CD14-positive monocyte (primary cell): ENCODE measurements around the gene MED12L. TPM values are rescaled to one million over a fixed set of nuclear protein-coding genes. Genes with fewer than 3 reads are reported as not detected.
A peak's percentile ranks its signal among the peaks of the same experiment; 100 is the strongest.

Experiments used
- DNase-seq, 3 donors: peaks; one replicate each; pipeline ENCODE4 v3.0.0-alpha.2; 2011 to 2022
- H2AFZ ChIP-seq: 2 replicates; pipeline ENCODE4 v1.6.0; 2012; ENCODE audit warnings: mild to moderate bottlenecking, low read depth, low read length, inconsistent platforms; ENCODE audit not compliant: insufficient read depth, poor library complexity, severe bottlenecking
- H3K27ac ChIP-seq, 2 donors: 1 replicate in 1 of 2; 2 replicates in 1 of 2; pipeline ENCODE4 v1.5.1; 2012 to 2013; ENCODE audit warnings: low read length in 2 of 2, control low read depth in 1 of 2, inconsistent platforms in 1 of 2, low read depth in 1 of 2, mild to moderate bottlenecking in 1 of 2
- H3K27me3 ChIP-seq, 2 donors: one replicate each; pipeline versions ENCODE4 v1.6.0 to v1.6.1; 2011 to 2013; ENCODE audit warnings: low read length in 2 of 2; ENCODE audit not compliant: control insufficient read depth in 2 of 2, insufficient read depth in 2 of 2
- H3K36me3 ChIP-seq, 2 donors: replicated peaks in 1 of 2; 1 replicate in 1 of 2; 2 replicates in 1 of 2; pipeline versions ENCODE4 v1.5.1 to v1.6.1; 2012 to 2013; ENCODE audit warnings: low read length in 2 of 2, control low read depth in 1 of 2, inconsistent platforms in 1 of 2, mild to moderate bottlenecking in 1 of 2; ENCODE audit not compliant: insufficient read depth in 2 of 2, control insufficient read depth in 1 of 2
- H3K4me1 ChIP-seq, 2 donors: 1 replicate in 1 of 2; 2 replicates in 1 of 2; pipeline versions ENCODE4 v1.5.1 to v1.6.1; 2012 to 2013; ENCODE audit warnings: low read length in 2 of 2, control low read depth in 1 of 2, inconsistent platforms in 1 of 2, mild to moderate bottlenecking in 1 of 2, moderate library complexity in 1 of 2; ENCODE audit not compliant: insufficient read depth in 2 of 2, control insufficient read depth in 1 of 2
- H3K4me2 ChIP-seq: replicated peaks from 2 replicates; pipeline ENCODE3; 2012; ENCODE audit warnings: low read length, moderate library complexity, mild to moderate bottlenecking; ENCODE audit not compliant: poor library complexity, severe bottlenecking; ENCODE audit errors: extremely low read depth
- H3K4me3 ChIP-seq, 3 experiments: fragments of 200-600 bp in 1 of 3; sonication (generic) in 1 of 3; replicated peaks in 1 of 3; 1 replicate in 2 of 3; 2 replicates in 1 of 3; pipeline ENCODE4 v1.5.1; 2011 to 2013; ENCODE audit warnings: low read length in 3 of 3, mild to moderate bottlenecking in 3 of 3, control low read depth in 2 of 3, low read depth in 2 of 3, inconsistent platforms in 1 of 3, moderate library complexity in 1 of 3
- H3K79me2 ChIP-seq: 2 replicates; pipeline ENCODE4 v1.6.0; 2012; ENCODE audit warnings: mild to moderate bottlenecking, control low read depth, inconsistent platforms, low read length, moderate library complexity; ENCODE audit not compliant: insufficient read depth
- H3K9ac ChIP-seq: 2 replicates; pipeline ENCODE4 v1.6.0; 2017; ENCODE audit warnings: low read length, mild to moderate bottlenecking; ENCODE audit not compliant: insufficient read depth, poor library complexity, severe bottlenecking
- H3K9me3 ChIP-seq, 2 donors: replicated peaks in 1 of 2; 1 replicate in 1 of 2; 2 replicates in 1 of 2; pipeline versions ENCODE4 v1.5.1 to v1.6.1; 2012 to 2013; ENCODE audit warnings: low read length in 2 of 2, control low read depth in 1 of 2; ENCODE audit not compliant: control insufficient read depth in 1 of 2, insufficient read depth in 1 of 2
- H4K20me1 ChIP-seq: 2 replicates; pipeline ENCODE4 v1.6.0; 2012; ENCODE audit warnings: mild to moderate bottlenecking, low read length, control low read depth, moderate library complexity; ENCODE audit not compliant: insufficient read depth
- H3K27ac Mint-ChIP-seq, 7 donors: one replicate each; pipeline ENCODE4 v1.8.0; 2020; ENCODE audit warnings: mild to moderate bottlenecking in 7 of 7, mixed read lengths in 7 of 7, moderate library complexity in 6 of 7, inconsistent platforms in 2 of 7
- H3K27me3 Mint-ChIP-seq, 3 donors: one replicate each; pipeline ENCODE4 v1.8.0; 2021 to 2022; ENCODE audit warnings: low read depth in 3 of 3, mild to moderate bottlenecking in 3 of 3, mixed read lengths in 3 of 3, moderate library complexity in 3 of 3, inconsistent platforms in 1 of 3
- H3K36me3 Mint-ChIP-seq, 2 donors: one replicate each; pipeline ENCODE4 v1.8.0; 2020; ENCODE audit warnings: mixed read lengths in 2 of 2, inconsistent platforms in 1 of 2, mild to moderate bottlenecking in 1 of 2
- H3K4me1 Mint-ChIP-seq: one replicate; pipeline ENCODE4 v1.8.0; 2020; ENCODE audit warnings: mild to moderate bottlenecking, mixed read lengths
- H3K4me3 Mint-ChIP-seq, 2 donors: one replicate each; pipeline ENCODE4 v1.8.0; 2020; ENCODE audit warnings: mild to moderate bottlenecking in 2 of 2, mixed read lengths in 2 of 2, moderate library complexity in 1 of 2
- H3K9me3 Mint-ChIP-seq, 7 donors: one replicate each; pipeline ENCODE4 v1.8.0; 2020 to 2022; ENCODE audit warnings: mixed read lengths in 7 of 7, mild to moderate bottlenecking in 6 of 7, moderate library complexity in 6 of 7, inconsistent platforms in 2 of 7
- WGBS: methylation state at CpG from one replicate; pipeline ENCODE4 v1.1.5; 2013; ENCODE audit warnings: missing lambda C conversion rate; ENCODE audit not compliant: insufficient coverage; 5-methylcytosine and 5-hydroxymethylcytosine counted together
- intact Hi-C, 2 donors: fragments of 100-400 bp; cut with micrococcal nuclease; formaldehyde crosslinking; loops; one replicate each; pipeline versions ENCODE4 v1.15.0 to v1.15.1; 2023
- polyA plus RNA-seq, 3 donors: library from polyadenylated mRNA; depleted of rRNA in 1 of 3; unstranded in 2 of 3; stranded (reverse) in 1 of 3; fragments of 300-500 nt in 2 of 3; fragments of >200 nt in 1 of 3; fragmentation: Illumina TruSeq in 2 of 3; gene quantifications; 1 replicate in 2 of 3; 2 replicates in 1 of 3; pipeline ENCODE4 v1.2.3, GENCODE V29; 2012 to 2021
- TF ChIP-seq, protein P1 (sequence below): fragments of 200-600 bp; IDR thresholded peaks from one replicate; pipeline ENCODE4 v1.8.0; 2022; ENCODE audit warnings: antibody characterized with exemption, mild to moderate bottlenecking

MED12L gene
- polyA plus RNA-seq, 3 donors = 0.12 to 0.29 TPM; not detected in 1

DNA sequence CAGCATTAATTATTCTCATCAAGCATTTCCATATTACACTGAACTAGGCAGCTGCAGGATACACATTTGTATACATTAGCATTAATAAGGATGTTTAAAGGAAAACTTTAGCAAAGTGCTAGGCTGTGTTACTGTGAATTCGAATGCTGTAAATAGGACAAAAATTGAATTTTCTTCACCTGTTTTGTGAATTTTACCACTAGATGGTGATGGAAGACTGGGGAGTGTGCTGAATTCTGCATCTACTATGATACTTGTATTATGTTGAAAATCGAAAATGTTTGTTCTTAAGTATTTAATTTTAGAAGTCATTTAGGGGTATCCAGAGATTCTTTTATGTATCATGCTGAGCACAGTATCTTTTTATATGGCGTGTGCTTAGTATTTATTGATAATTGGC lies 205.2 kb downstream of the MED12L start:
- intact Hi-C loops = loop anchor here (5.0 to 10.0 kb wide), 2 partner anchors 547 to 624 kb away; no protein-coding TSS in a partner anchor
- peak; percentile 38 to 54 (median 41) for DNase-seq

DNA sequence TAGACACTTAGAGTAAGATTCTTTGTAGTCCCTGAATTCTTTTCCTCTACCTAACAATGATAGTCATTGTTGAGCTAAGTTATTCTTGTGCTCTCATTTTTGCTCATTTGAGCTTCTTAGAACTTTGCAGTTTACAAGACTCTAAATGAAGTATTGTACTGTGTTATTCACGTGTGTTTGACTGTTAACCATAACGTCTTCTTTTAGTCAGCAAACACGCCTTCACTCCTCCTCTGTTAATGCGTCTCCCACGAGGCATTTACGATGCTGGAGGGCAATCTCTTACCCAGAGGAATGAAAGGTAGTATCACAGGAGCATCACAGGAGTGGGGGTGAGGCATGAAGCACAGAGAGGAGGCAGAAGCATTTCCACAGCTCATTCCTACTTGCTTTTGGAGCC lies 207.7 kb downstream of the MED12L start:
- intact Hi-C loops = loop anchor here (5.0 to 10.0 kb wide), 2 partner anchors 544 to 622 kb away; no protein-coding TSS in a partner anchor
- H3K4me3 Mint-ChIP-seq = no peak overlapping the region
- no peaks in the 10 kb centered on the region for H3K4me1 ChIP-seq
- no peaks in the 10 kb centered on the region for H3K79me2 ChIP-seq
- no peaks in the 10 kb centered on the region for H3K4me1 Mint-ChIP-seq
- no peaks in the 10 kb centered on the region for H3K27me3 ChIP-seq
- DNase-seq = no peak
- H3K27ac Mint-ChIP-seq = no peak overlapping the region
- no peaks in the 10 kb centered on the region for H3K27me3 Mint-ChIP-seq
- no peak overlapping the region for H3K27ac ChIP-seq
- WGBS = no CpG with 5 or more reads among the region's 6 CpGs
- TF ChIP-seq, protein P1, sequence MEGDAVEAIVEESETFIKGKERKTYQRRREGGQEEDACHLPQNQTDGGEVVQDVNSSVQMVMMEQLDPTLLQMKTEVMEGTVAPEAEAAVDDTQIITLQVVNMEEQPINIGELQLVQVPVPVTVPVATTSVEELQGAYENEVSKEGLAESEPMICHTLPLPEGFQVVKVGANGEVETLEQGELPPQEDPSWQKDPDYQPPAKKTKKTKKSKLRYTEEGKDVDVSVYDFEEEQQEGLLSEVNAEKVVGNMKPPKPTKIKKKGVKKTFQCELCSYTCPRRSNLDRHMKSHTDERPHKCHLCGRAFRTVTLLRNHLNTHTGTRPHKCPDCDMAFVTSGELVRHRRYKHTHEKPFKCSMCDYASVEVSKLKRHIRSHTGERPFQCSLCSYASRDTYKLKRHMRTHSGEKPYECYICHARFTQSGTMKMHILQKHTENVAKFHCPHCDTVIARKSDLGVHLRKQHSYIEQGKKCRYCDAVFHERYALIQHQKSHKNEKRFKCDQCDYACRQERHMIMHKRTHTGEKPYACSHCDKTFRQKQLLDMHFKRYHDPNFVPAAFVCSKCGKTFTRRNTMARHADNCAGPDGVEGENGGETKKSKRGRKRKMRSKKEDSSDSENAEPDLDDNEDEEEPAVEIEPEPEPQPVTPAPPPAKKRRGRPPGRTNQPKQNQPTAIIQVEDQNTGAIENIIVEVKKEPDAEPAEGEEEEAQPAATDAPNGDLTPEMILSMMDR = no peak
- no peak overlapping the region for H3K4me3 ChIP-seq
- no peak overlapping the region for H3K4me2 ChIP-seq
- no peak overlapping the region for H3K9ac ChIP-seq
- H3K9me3 Mint-ChIP-seq = peaks cover 0 to 2% (median 0%) of the 10 kb centered on the region in 7 donors
- no peaks in the 10 kb centered on the region for H3K36me3 Mint-ChIP-seq
- no peaks in the 10 kb centered on the region for H3K36me3 ChIP-seq
- H2AFZ ChIP-seq = no peak overlapping the region
- no peaks in the 10 kb centered on the region for H4K20me1 ChIP-seq
- no peaks in the 10 kb centered on the region for H3K9me3 ChIP-seq

More for the DNA sequence above, 205.2 kb downstream of the MED12L start:
- TF ChIP-seq, protein P1 = peak; percentile 82
- no peak overlapping the region for H3K27ac Mint-ChIP-seq
- no peaks in the 10 kb centered on the region for H3K4me1 Mint-ChIP-seq
- H3K9me3 ChIP-seq = no peaks in the 10 kb centered on the region
- no peaks in the 10 kb centered on the region for H3K36me3 ChIP-seq
- no peak overlapping the region for H2AFZ ChIP-seq
- WGBS = 100% methylated on average over 1 of the region's 3 CpGs
- no peaks in the 10 kb centered on the region for H3K79me2 ChIP-seq
- peaks cover 0 to 2% (median 0%) of the 10 kb centered on the region in 7 donors for H3K9me3 Mint-ChIP-seq
- no peak overlapping the region for H3K9ac ChIP-seq
- no peaks in the 10 kb centered on the region for H3K36me3 Mint-ChIP-seq
- H3K4me2 ChIP-seq = no peak overlapping the region
- no peaks in the 10 kb centered on the region for H4K20me1 ChIP-seq
- no peaks in the 10 kb centered on the region for H3K27me3 ChIP-seq
- H3K4me3 ChIP-seq = no peak overlapping the region
- H3K27me3 Mint-ChIP-seq = no peaks in the 10 kb centered on the region
- H3K27ac ChIP-seq = no peak overlapping the region
- H3K4me1 ChIP-seq = no peaks in the 10 kb centered on the region
- H3K4me3 Mint-ChIP-seq = no peak overlapping the region
